Liver (tissue), 3 donors: ENCODE data around the gene TMEM131.

Experiments used
- CTCF ChIP-seq: fragments of 150-350 bp; IDR thresholded peaks from 2 replicates; pipeline ENCODE4 v1.5.1; 2017; ENCODE audit warnings: improper control_type of control experiment, low read depth, low read length; ENCODE audit not compliant: missing input control
- EGR1 ChIP-seq, 2 donors: IDR thresholded peaks; 2 replicates each; pipeline ENCODE4 v1.6.1; 2016 to 2018; ENCODE audit warnings: antibody characterized with exemption in 2 of 2, low read depth in 2 of 2
- GABPA ChIP-seq, 2 donors: IDR thresholded peaks in 1 of 2; conservative IDR thresholded peaks in 1 of 2; 2 replicates each; pipeline ENCODE4 v1.6.1; 2016; ENCODE audit warnings: antibody characterized with exemption in 2 of 2, mild to moderate bottlenecking in 1 of 2, moderate library complexity in 1 of 2
- HNF4G ChIP-seq: IDR thresholded peaks from 2 replicates; pipeline ENCODE4 v1.6.1; 2016; ENCODE audit warnings: antibody characterized with exemption
- NR2F2 ChIP-seq: IDR thresholded peaks from 2 replicates; pipeline ENCODE4 v1.6.1; 2016; ENCODE audit warnings: antibody characterized with exemption
- RAD21 ChIP-seq, 2 donors: IDR thresholded peaks; 2 replicates each; pipeline ENCODE4 v1.6.1; 2016; ENCODE audit warnings: antibody characterized with exemption in 2 of 2, mild to moderate bottlenecking in 2 of 2
- REST ChIP-seq: IDR thresholded peaks from 2 replicates; pipeline ENCODE4 v1.6.1; 2016; ENCODE audit warnings: antibody characterized with exemption, mild to moderate bottlenecking
- SP1 ChIP-seq: IDR thresholded peaks from 2 replicates; pipeline ENCODE4 v1.6.1; 2018; ENCODE audit warnings: antibody characterized with exemption, mild to moderate bottlenecking
- TAF1 ChIP-seq: conservative IDR thresholded peaks from 2 replicates; pipeline ENCODE4 v1.6.1; 2016; ENCODE audit warnings: antibody characterized with exemption, mild to moderate bottlenecking
- YY1 ChIP-seq: IDR thresholded peaks from 2 replicates; pipeline ENCODE4 v1.6.1; 2016; ENCODE audit warnings: antibody characterized with exemption, mild to moderate bottlenecking
- TF ChIP-seq, protein P1 (sequence below): IDR thresholded peaks from 2 replicates; pipeline ENCODE4 v1.6.1; 2016; ENCODE audit warnings: antibody characterized with exemption
- donor health status: healthy.
- donor health status: healthy.

DNA sequence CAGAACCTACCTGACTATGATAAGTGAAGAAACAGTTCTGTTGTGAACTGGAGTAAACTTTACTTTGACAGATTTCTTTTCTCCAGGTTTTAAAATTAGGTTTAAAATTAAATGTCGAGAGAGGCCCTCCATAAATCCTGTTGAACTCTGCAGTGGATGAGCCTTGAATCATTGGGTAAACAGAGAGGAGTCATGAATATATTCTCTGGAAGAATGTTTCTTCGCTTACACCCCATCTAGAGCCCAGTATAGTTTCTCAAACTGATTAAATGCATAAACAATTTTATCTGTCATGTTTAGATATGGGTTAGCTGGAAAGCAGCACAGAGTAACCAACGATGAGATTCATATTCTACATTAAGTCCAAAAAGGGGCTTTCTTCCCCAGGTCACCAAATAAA is 198.4 kb downstream of the TMEM131 start:
- no peak for TF ChIP-seq REST
- no peak for TF ChIP-seq RAD21 (IDR thresholded peaks at IDR 0.05)
- no peak for TF ChIP-seq GABPA (IDR thresholded peaks at IDR 0.05 in 1 of 2, conservative IDR thresholded peaks at IDR 0.05 in 1 of 2)
- no peak for TF ChIP-seq CTCF
- no peak for TF ChIP-seq EGR1 (IDR thresholded peaks at IDR 0.05; ENCODE audit: low read depth in 2 of 2)
- no peak for TF ChIP-seq NR2F2
- no peak for TF ChIP-seq YY1
- TF ChIP-seq HNF4G = no peak
- TF ChIP-seq SP1 = no peak
- TF ChIP-seq, protein P1, sequence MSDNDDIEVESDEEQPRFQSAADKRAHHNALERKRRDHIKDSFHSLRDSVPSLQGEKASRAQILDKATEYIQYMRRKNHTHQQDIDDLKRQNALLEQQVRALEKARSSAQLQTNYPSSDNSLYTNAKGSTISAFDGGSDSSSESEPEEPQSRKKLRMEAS = no peak
- no peak for TF ChIP-seq TAF1
